Spleen (tissue), 11 donors: ENCODE data around the gene NUCB2. TPM values are rescaled to one million over a fixed set of nuclear protein-coding genes. Genes with fewer than 3 reads are reported as not detected.
"Not testable (repeated sequence)": the region's sequence is repeated elsewhere in the genome, so short reads cannot be mapped to it uniquely, and the experiment has no call there.

Experiments
- DNase-seq: peaks from one replicate; pipeline ENCODE4 v3.0.0-alpha.2; 2020
- H3K27ac ChIP-seq, 8 donors: fragments of 200-600 bp; sonication (generic) in 7 of 8; 1 replicate in 4 of 8; 2 replicates in 4 of 8; pipeline versions ENCODE4 v1.5.0 to v1.8.0; 2016 to 2021; ENCODE audit warnings: inconsistent platforms in 4 of 8, mild to moderate bottlenecking in 4 of 8, moderate library complexity in 1 of 8
- H3K27me3 ChIP-seq, 7 donors: fragments of 200-600 bp; sonication (generic) in 6 of 7; replicated peaks in 1 of 7; 1 replicate in 4 of 7; 2 replicates in 3 of 7; pipeline versions ENCODE4 v1.5.0 to v1.8.0; 2016 to 2021; ENCODE audit warnings: inconsistent platforms in 3 of 7, mild to moderate bottlenecking in 1 of 7
- H3K36me3 ChIP-seq, 6 donors: fragments of 200-600 bp; sonication (generic) in 5 of 6; 1 replicate in 4 of 6; 2 replicates in 2 of 6; pipeline versions ENCODE4 v1.5.0 to v1.8.0; 2016 to 2021; ENCODE audit warnings: inconsistent platforms in 2 of 6
- H3K4me1 ChIP-seq, 6 donors: fragments of 200-600 bp; sonication (generic) in 5 of 6; 1 replicate in 3 of 6; 2 replicates in 3 of 6; pipeline versions ENCODE4 v1.5.0 to v1.8.0; 2016 to 2021; ENCODE audit warnings: inconsistent platforms in 3 of 6
- H3K4me3 ChIP-seq, 8 donors: fragments of 200-600 bp; sonication (generic) in 7 of 8; 1 replicate in 4 of 8; 2 replicates in 4 of 8; pipeline versions ENCODE4 v1.5.0 to v1.8.0; 2016 to 2021; ENCODE audit warnings: inconsistent platforms in 4 of 8, mild to moderate bottlenecking in 4 of 8, moderate library complexity in 2 of 8
- H3K9me3 ChIP-seq, 8 donors: fragments of 200-600 bp; sonication (generic) in 7 of 8; 1 replicate in 4 of 8; 2 replicates in 4 of 8; pipeline versions ENCODE4 v1.5.0 to v1.8.0; 2016 to 2021; ENCODE audit warnings: inconsistent platforms in 4 of 8
- CTCF ChIP-seq, 11 experiments: fragments of 200-600 bp in 7 of 11; fragments of 450-650 bp in 4 of 11; sonication (generic) in 4 of 11; IDR thresholded peaks in 8 of 11; conservative IDR thresholded peaks in 3 of 11; 1 replicate in 7 of 11; 2 replicates in 4 of 11; pipeline versions ENCODE4 v1.4.0 to v1.8.0; 2016 to 2021; ENCODE audit warnings: antibody characterized with exemption in 11 of 11, inconsistent platforms in 4 of 11, mild to moderate bottlenecking in 1 of 11
- POLR2A ChIP-seq, 3 donors: fragments of 450-650 bp; IDR thresholded peaks; one replicate each; pipeline ENCODE4 v1.5.1; 2017; ENCODE audit warnings: antibody characterized with exemption in 3 of 3, mild to moderate bottlenecking in 1 of 3
- POLR2AphosphoS5 ChIP-seq, 3 donors: sonication (generic); formaldehyde crosslinking; IDR thresholded peaks; one replicate each; pipeline ENCODE4 v1.5.1; 2017; ENCODE audit warnings: antibody characterized with exemption in 3 of 3
- WGBS, 5 donors: extraction: QIAGEN DNeasy Blood & Tissue Kit in 3 of 5; methylation state at CpG; one replicate each; pipeline versions ENCODE4 v1.1.5 to v1.1.7; 2013 to 2018; 5-methylcytosine and 5-hydroxymethylcytosine counted together
- intact Hi-C: fragments of 100-400 bp; cut with DNase I; formaldehyde crosslinking; loops from one replicate; pipeline ENCODE4 v1.15.0; 2023; ENCODE audit warnings: low total_unique reads
- polyA plus RNA-seq, 3 donors: library from polyadenylated mRNA; stranded (reverse); fragments of 200-250 nt; gene quantifications; one replicate each; pipeline ENCODE4 v1.2.1, GENCODE V29; 2013
- total RNA-seq, 7 donors: library from RNA; depleted of rRNA in 3 of 7; stranded (reverse); fragments of >200 nt in 3 of 7; fragmentation: NEBNext Ultra II Directional in 4 of 7; extraction: Animal tissue kit (Norgen Biotek cat#: 25700) in 4 of 7; gene quantifications; one replicate each; pipeline versions ENCODE4 v1.1.0 to v1.2.1, GENCODE V29; 2016 to 2021
- donor health status: healthy with polysubstance abuse.
- donor health status: DM: no; HTN: no; CAD: no; lungs with moderate emphysema.
- donor health status: DM: no; HTN: no; CAD: no.
- donor health status: Bipolar disorder and iron deficiency.
- donor health status: healthy.
- donor health status: DM: no; HTN: no; CAD: no.
- donor health status: DM: yes; HTN: yes; CAD: no.

Gene NUCB2
- total and polyA plus RNA-seq, 10 donors = 15.6 to 60.2 (median 46.2) TPM

- Histone ChIP-seq H3K27me3 (no peaks in the 10 kb centered on the region), H3K36me3 (no peaks in the 10 kb centered on the region), H3K27ac (no peak overlapping the region), H3K9me3 (no peaks in the 10 kb centered on the region), H3K4me1 (peaks cover 0 to 4% (median 0%) of the 10 kb centered on the region in 6 donors), H3K4me3 (no peak overlapping the region)
- intact Hi-C loops = no loop called here
- no peak for DNase-seq
- TF ChIP-seq POLR2AphosphoS5 (IDR thresholded peaks at IDR 0.05) = no peak
- no peak for TF ChIP-seq CTCF (IDR thresholded peaks at IDR 0.05 in 8 of 11, conservative IDR thresholded peaks at IDR 0.05 in 3 of 11)
These were observed 35.8 kb upstream of the NUCB2 start for GRCh38 chr11:17240780-17241179.

- H3K27me3 ChIP-seq, H3K36me3 ChIP-seq, H3K4me3 ChIP-seq, H3K4me1 ChIP-seq, intact Hi-C loops, H3K9me3 ChIP-seq, H3K27ac ChIP-seq, DNase-seq: not testable (repeated sequence)
- 90 to 98% (median 95%) methylated on average over 2 to 4 of the region's 4 CpGs for WGBS, 5 donors
These were observed 33.6 kb upstream of the NUCB2 start for GRCh38 chr11:17242954-17243353.

GRCh38 chr11:17244046-17244445 lies 32.5 kb upstream of the NUCB2 start:
- H3K9me3 ChIP-seq = no peaks in the 10 kb centered on the region
- no peak overlapping the region for H3K27ac ChIP-seq
- no peak overlapping the region for H3K4me3 ChIP-seq
- no peaks in the 10 kb centered on the region for H3K36me3 ChIP-seq
- WGBS, 5 donors = 48 to 60% (median 51%) methylated on average over 2 of the region's 2 CpGs
- TF ChIP-seq POLR2A (IDR thresholded peaks at IDR 0.05) = no peak
- no peak for TF ChIP-seq CTCF (IDR thresholded peaks at IDR 0.05 in 8 of 11, conservative IDR thresholded peaks at IDR 0.05 in 3 of 11)
- TF ChIP-seq POLR2AphosphoS5 (IDR thresholded peaks at IDR 0.05) = no peak
- DNase-seq = no peak
- peaks cover 0 to 4% (median 0%) of the 10 kb centered on the region in 6 donors for H3K4me1 ChIP-seq
- intact Hi-C loops = no loop called here
- H3K27me3 ChIP-seq = no peaks in the 10 kb centered on the region

DNA sequence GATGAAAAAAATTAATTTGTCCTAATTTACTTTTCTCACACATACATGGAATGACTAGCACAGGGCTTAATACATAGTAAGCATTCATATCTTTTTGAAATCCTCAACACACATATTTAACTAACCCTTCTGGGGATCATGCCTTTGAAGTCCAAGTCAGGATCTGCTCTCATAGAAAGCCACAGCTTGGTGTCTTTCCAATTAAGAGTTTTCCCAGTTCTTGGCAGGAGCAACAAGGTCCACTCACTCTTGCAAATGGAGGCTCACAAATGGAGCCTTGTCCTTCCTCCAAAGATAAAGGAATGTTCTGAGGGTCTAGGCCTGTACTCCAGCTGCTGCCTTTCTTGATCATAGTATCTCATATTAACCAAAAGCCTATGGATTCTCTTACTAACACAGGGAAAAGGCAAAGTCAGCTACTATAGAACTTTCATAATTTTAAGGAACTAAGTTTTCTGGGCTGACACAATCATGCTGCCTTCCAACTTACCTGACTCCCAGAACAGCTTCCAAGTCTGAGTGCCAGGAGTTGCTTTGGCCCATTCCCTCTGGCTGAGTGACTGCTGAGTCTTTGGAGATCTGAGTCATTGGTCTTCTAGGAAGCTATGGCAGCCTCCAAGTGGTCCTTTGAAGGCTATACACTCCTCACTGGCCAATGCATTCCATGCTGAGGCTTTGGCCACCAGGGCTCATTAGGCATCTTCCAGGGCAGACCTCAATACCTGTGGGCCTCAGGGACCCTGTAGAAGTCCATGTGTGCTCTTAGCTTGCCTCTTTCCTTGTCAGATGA lies 25.8 kb upstream of the NUCB2 start:
- no peaks in the 10 kb centered on the region for H3K36me3 ChIP-seq
- no peaks in the 10 kb centered on the region for H3K4me1 ChIP-seq
- DNase-seq = no peak
- no peak overlapping the region for H3K4me3 ChIP-seq
- no peaks in the 10 kb centered on the region for H3K27me3 ChIP-seq
- no peaks in the 10 kb centered on the region for H3K9me3 ChIP-seq
- no peak overlapping the region for H3K27ac ChIP-seq
- intact Hi-C loops = no loop called here
- no peak for TF ChIP-seq POLR2AphosphoS5 (IDR thresholded peaks at IDR 0.05)
- no peak for TF ChIP-seq POLR2A (IDR thresholded peaks at IDR 0.05)
- TF ChIP-seq CTCF (IDR thresholded peaks at IDR 0.05 in 8 of 11, conservative IDR thresholded peaks at IDR 0.05 in 3 of 11) = no peak

DNA sequence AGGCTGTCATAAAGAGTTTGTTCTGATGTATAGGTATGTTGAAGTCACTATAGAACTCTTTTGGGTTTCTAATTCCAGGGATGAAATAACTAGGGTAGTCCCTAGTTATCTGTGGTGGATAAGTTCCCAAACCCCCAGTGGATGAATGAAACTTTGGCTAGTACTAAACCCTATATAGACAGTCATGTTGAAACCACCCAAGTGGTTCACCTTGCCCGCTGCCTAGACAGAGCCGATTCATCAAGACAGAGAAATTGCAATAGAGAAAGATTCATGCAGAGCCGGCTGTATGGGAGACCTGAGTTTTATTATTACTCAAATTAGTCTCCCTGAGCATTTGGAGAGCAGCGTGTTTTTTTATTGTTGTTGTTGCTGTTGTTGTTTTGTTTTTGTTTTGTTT lies 23.8 kb upstream of the NUCB2 start:
- intact Hi-C loops = no loop called here
- Histone ChIP-seq H3K4me3 (no peak overlapping the region), H3K36me3 (no peaks in the 10 kb centered on the region), H3K4me1 (no peaks in the 10 kb centered on the region), H3K9me3 (no peaks in the 10 kb centered on the region), H3K27ac (no peak overlapping the region), H3K27me3 (no peaks in the 10 kb centered on the region)
- 66 to 89% (median 71%) methylated on average over 4 of the region's 4 CpGs for WGBS, 5 donors
- TF ChIP-seq CTCF (IDR thresholded peaks at IDR 0.05 in 8 of 11, conservative IDR thresholded peaks at IDR 0.05 in 3 of 11) (no peak), POLR2A (IDR thresholded peaks at IDR 0.05) (no peak), POLR2AphosphoS5 (IDR thresholded peaks at IDR 0.05) (no peak)
- DNase-seq = no peak
